Gastroesophageal sphincter (tissue), 4 donors: ENCODE measurements around the gene MARK2. TPM values are rescaled to one million over a fixed set of nuclear protein-coding genes. Genes with fewer than 3 reads are reported as not detected.

ENCODE experiments used
- ATAC-seq: fragments of 150-250 bp; one replicate; pipeline ENCODE4 v1.9.1; 2016; ENCODE audit warnings: mild to moderate bottlenecking, moderate library complexity
- H3K27ac ChIP-seq, 4 donors: fragments of 200-600 bp; sonication (generic) in 3 of 4; 1 replicate in 3 of 4; 2 replicates in 1 of 4; pipeline ENCODE4 v1.5.1; 2016 to 2019
- H3K27me3 ChIP-seq: fragments of 200-600 bp; sonication (generic); one replicate; pipeline ENCODE4 v1.5.1; 2019
- H3K36me3 ChIP-seq, 2 donors: fragments of 200-600 bp; sonication (generic); one replicate each; pipeline ENCODE4 v1.5.1; 2019; ENCODE audit warnings: control low read depth in 1 of 2
- H3K4me1 ChIP-seq, 3 donors: fragments of 200-600 bp; sonication (generic); 1 replicate in 2 of 3; 2 replicates in 1 of 3; pipeline ENCODE4 v1.5.1; 2016 to 2019; ENCODE audit warnings: control low read depth in 2 of 3
- H3K4me3 ChIP-seq, 2 donors: fragments of 200-600 bp; sonication (generic); one replicate each; pipeline ENCODE4 v1.5.1; 2019; ENCODE audit warnings: mild to moderate bottlenecking in 1 of 2, moderate library complexity in 1 of 2
- H3K9me3 ChIP-seq, 3 donors: fragments of 200-600 bp; sonication (generic); one replicate each; pipeline ENCODE4 v1.5.1; 2017 to 2019; ENCODE audit warnings: control low read depth in 2 of 3
- CTCF ChIP-seq, 4 experiments: fragments of 200-600 bp in 2 of 4; fragments of 450-650 bp in 2 of 4; sonication (generic) in 1 of 4; IDR thresholded peaks; one replicate each; pipeline ENCODE4 v1.5.1; 2017 to 2019; ENCODE audit warnings: antibody characterized with exemption in 4 of 4, mild to moderate bottlenecking in 2 of 4, moderate library complexity in 2 of 4
- EP300 ChIP-seq: sonication (generic); formaldehyde crosslinking; IDR thresholded peaks from one replicate; pipeline ENCODE4 v1.6.1; 2017; ENCODE audit warnings: antibody characterized with exemption, mild to moderate bottlenecking
- POLR2A ChIP-seq, 2 donors: fragments of 450-650 bp; IDR thresholded peaks; one replicate each; pipeline ENCODE4 v1.6.1; 2017; ENCODE audit warnings: antibody characterized with exemption in 2 of 2, mild to moderate bottlenecking in 2 of 2, moderate library complexity in 1 of 2
- POLR2AphosphoS5 ChIP-seq: sonication (generic); formaldehyde crosslinking; IDR thresholded peaks from one replicate; pipeline ENCODE4 v1.6.1; 2017; ENCODE audit warnings: antibody characterized with exemption
- WGBS, 2 donors: methylation state at CpG; one replicate each; pipeline ENCODE4 v1.1.5; 2018; ENCODE audit warnings: low coverage in 1 of 2; 5-methylcytosine and 5-hydroxymethylcytosine counted together
- total RNA-seq, 4 donors: library from RNA; depleted of rRNA; stranded (reverse); fragments of >200 nt; gene quantifications; one replicate each; pipeline ENCODE4 v1.1.0, GENCODE V29; 2016

The MARK2 gene
- total RNA-seq, 4 donors from 2014 or later, result 17.4 to 42.5 (median 23.8) TPM

DNA sequence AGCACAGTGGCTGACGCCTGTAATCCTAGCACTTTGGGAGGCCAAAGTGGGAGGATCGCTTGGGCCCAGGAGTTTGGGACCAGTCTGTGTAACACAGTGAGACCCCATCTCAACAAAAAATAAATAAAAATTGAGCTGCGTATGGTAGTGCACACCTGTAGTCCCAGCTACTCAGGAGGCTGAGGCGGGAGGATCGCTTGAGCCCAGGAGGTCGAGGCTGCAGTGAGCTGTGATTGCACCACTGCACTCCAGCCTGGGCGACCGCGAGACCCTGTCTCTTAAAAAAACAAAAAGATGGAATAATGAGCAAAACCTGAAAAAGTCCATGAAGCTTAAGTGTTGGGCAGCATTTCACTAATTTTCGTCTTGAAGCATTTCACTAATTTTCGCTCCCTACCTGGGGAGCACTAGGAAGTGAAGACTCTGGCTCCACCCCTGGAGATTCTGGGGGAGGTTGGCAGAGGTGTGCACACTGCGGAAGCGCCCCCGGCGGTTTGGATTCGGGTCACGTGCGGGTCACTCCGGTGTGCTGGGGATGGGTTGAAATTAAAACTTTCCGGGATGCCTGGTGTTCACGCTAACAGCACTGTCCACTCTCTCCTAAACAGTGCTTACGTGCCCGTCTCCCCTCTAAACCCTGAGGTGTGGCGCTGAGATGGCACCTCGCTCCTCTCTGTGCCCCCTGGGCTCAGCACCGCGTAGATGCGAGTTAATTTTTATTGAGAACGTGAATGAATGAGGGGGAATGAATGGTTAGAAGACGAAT lies 99.0 kb downstream of the MARK2 start:
- peak overlapping the region; percentile 37 to 71 for H3K4me3 ChIP-seq
- no peaks in the 10 kb centered on the region for H3K36me3 ChIP-seq
- H3K4me1 ChIP-seq, result peaks cover 0 to 25% (median 4%) of the 10 kb centered on the region in 3 donors
- 15 to 30% methylated on average over 7 to 17 of the region's 30 CpGs for WGBS, 2 donors
- no peak for ATAC-seq
- H3K27me3 ChIP-seq, result no peaks in the 10 kb centered on the region
- H3K27ac ChIP-seq, result peak overlapping the region in 3 of 4 donors; percentile 76 to 80 (median 76)
- TF ChIP-seq CTCF (IDR thresholded peaks at IDR 0.05) (no peak), EP300 (no peak), POLR2AphosphoS5 (no peak), POLR2A (IDR thresholded peaks at IDR 0.05) (no peak)
- no peaks in the 10 kb centered on the region for H3K9me3 ChIP-seq

GRCh38 chr11:63938479-63939396 lies 99.8 kb downstream of the MARK2 start, which contains the start of gene NAA40:
TSS of gene NAA40 (plus strand) at chr11:63939002. CDS start at chr11:63939097, 95 bp downstream.
- peak; percentile 95 for ATAC-seq
- no peak for TF ChIP-seq EP300
- TF ChIP-seq POLR2AphosphoS5, result peak; percentile 51
- no peak for TF ChIP-seq POLR2A (IDR thresholded peaks at IDR 0.05)
- peak in 3 of 4 experiments; percentile 17 to 42 (median 18) for TF ChIP-seq CTCF (IDR thresholded peaks at IDR 0.05)
- Histone ChIP-seq H3K4me1 (peaks cover 0 to 25% (median 4%) of the 10 kb centered on the region in 3 donors), H3K4me3 (peak within 1 kb of the TSS; percentile 37 to 71), H3K9me3 (no peaks in the 10 kb centered on the region), H3K27me3 (no peaks in the 10 kb centered on the region), H3K36me3 (no peaks in the 10 kb centered on the region), H3K27ac (peak within 1 kb of the TSS in 3 of 4 donors; percentile 76 to 80 (median 76))
- WGBS, 2 donors, result 0% methylated on average over 5 to 10 of the region's 92 CpGs

- no peak for ATAC-seq
- 0 to 10% methylated on average over 4 to 18 of the region's 26 CpGs for WGBS, 2 donors
- Histone ChIP-seq H3K36me3 (no peaks in the 10 kb centered on the region), H3K27me3 (no peaks in the 10 kb centered on the region), H3K27ac (peak overlapping the region in 3 of 4 donors; percentile 76 to 80 (median 76)), H3K4me3 (peak overlapping the region; percentile 37 to 71), H3K9me3 (no peaks in the 10 kb centered on the region), H3K4me1 (peaks cover 0 to 29% (median 4%) of the 10 kb centered on the region in 3 donors)
- TF ChIP-seq CTCF (IDR thresholded peaks at IDR 0.05) (peak in 2 of 4 experiments; percentile 13 to 21), POLR2AphosphoS5 (no peak), EP300 (no peak), POLR2A (IDR thresholded peaks at IDR 0.05) (no peak)
These were observed 100.5 kb downstream of the MARK2 start for GRCh38 chr11:63939397-63939891.

- Histone ChIP-seq H3K9me3 (no peaks in the 10 kb centered on the region), H3K4me3 (no peak overlapping the region), H3K4me1 (peaks cover 0 to 42% (median 10%) of the 10 kb centered on the region in 3 donors), H3K27ac (no peak overlapping the region), H3K36me3 (no peaks in the 10 kb centered on the region), H3K27me3 (no peaks in the 10 kb centered on the region)
- TF ChIP-seq POLR2AphosphoS5 (no peak), EP300 (no peak), POLR2A (IDR thresholded peaks at IDR 0.05) (no peak), CTCF (IDR thresholded peaks at IDR 0.05) (no peak)
- 78 to 82% methylated on average over 6 of the region's 6 CpGs for WGBS, 2 donors
- no peak for ATAC-seq
These were observed 101.9 kb downstream of the MARK2 start for GRCh38 chr11:63940786-63941185.
